GM19035 (cell line): ENCODE measurements around the gene NTM.

Experiments
- ATAC-seq: cut with Tn5 transposase; IDR thresholded peaks from one replicate; pipeline ENCODE4 v1.9.1; 2021; ENCODE audit not compliant: unreplicated experiment

The NTM gene

DNA sequence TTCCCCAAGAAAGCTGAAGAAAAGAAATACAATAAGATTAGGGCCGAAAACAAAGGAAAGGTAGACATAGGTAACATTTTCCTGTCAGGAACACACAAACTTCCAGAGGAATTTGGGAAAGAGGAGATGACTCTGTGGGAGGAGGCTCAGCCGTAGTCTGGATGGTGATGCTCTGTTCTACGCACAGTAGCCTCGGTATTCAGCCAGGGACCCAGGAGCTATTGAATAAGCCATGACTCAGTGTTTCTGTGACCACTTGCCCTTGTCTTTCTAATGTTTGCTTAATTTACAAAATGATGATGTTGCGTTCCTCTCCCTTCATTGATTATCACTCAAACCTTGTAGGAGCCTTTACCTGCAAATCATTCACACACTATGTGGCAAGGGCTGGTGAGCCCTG, 745.0 kb downstream of the NTM start:
- no peak for ATAC-seq

DNA sequence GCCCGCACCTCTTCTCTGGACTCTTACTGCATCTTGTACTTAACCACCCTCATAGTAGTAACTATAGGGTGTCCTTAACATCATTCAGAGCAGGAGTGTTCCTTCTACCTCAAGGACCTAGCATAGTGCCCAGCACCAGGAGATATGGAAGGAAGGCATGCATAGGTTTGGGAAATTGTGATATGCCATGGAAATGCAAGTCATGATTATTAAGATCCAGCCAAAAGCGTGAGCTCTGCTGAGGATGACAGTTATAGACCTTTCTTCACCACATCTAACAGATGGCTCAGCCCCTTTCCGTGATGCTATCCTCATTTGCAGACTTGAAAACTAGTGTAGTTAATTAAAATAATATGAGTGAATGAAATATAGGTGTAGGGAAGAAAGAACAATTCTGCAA, 746.1 kb downstream of the NTM start:
- ATAC-seq, result no peak

DNA sequence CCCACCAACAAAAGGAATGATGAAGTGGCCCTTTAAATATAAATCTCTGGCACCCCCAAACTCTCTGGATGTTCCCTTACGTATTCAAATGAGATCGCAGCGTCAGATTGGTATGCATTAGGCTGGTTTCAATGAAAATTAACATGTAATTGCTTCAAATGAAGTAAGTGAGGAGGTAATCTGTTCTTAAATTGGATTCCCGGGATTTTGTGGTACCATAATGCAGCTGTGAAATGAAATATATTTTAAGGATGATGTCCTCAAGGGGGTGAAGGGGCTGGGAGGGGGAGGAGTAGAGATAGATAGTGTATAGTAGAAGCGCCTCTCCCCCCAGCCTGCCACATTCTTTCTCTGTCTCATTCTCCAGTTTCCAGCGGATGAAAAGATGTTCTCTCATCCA, 748.2 kb downstream of the NTM start:
- ATAC-seq, result no peak

DNA sequence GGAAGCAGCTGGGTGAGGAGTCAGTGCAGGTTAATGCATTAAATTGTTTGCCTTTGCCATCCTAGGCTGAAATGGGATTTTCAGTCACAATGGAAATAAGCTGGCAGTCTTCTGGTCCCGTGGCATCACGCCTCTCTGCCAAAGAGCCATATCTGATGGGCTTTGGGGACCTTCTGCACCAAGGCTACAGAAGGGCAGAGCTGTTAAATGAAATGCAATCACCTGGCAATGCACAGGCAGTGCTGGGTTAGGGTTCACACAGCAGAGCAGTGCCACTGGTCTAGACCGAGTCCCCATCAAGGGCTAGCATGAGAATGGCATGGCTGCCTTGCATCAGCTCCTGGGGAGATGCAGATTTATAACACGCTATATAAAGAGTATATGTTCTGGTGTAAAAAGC, 749.2 kb downstream of the NTM start:
- no peak for ATAC-seq

DNA sequence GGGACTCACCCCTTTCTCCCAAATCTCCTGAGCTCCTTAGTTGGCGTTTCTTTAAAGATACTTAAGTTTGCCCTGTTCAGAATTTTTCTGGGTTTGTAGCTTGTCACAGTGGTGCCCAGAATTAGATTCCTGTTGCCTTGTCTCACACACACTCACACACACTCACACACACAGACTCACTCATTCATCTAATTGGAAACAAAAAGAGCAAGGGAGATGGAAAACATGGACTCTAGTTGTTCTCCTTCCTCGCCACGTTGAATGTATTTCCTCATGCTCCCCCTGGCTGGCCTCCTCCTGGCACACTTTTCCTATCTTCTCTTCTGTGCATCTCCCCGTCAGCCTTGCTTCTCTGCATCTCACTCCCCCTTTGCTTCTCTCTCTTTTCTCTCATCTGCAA, 752.3 kb downstream of the NTM start:
- no peak for ATAC-seq

DNA sequence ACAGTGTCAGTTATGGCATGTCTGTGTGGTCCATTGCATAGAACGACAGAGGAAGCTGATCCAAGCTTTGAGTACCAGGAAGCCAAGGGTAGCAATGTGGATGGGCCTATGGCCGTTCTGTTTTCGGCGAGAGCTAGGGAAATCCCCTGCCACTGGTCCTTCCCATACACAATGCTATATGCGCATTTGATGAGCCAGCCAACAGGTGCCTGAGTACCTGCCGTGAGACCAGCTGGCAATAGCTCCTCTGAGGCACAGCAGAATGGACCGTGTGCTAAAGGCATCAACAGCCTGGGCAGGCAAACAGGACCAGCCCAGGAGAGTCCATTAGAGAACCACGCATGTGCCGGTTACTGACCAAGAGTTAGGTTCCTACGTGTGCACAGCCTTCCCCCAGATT, 753.0 kb downstream of the NTM start:
- peak; percentile 6 for ATAC-seq

DNA sequence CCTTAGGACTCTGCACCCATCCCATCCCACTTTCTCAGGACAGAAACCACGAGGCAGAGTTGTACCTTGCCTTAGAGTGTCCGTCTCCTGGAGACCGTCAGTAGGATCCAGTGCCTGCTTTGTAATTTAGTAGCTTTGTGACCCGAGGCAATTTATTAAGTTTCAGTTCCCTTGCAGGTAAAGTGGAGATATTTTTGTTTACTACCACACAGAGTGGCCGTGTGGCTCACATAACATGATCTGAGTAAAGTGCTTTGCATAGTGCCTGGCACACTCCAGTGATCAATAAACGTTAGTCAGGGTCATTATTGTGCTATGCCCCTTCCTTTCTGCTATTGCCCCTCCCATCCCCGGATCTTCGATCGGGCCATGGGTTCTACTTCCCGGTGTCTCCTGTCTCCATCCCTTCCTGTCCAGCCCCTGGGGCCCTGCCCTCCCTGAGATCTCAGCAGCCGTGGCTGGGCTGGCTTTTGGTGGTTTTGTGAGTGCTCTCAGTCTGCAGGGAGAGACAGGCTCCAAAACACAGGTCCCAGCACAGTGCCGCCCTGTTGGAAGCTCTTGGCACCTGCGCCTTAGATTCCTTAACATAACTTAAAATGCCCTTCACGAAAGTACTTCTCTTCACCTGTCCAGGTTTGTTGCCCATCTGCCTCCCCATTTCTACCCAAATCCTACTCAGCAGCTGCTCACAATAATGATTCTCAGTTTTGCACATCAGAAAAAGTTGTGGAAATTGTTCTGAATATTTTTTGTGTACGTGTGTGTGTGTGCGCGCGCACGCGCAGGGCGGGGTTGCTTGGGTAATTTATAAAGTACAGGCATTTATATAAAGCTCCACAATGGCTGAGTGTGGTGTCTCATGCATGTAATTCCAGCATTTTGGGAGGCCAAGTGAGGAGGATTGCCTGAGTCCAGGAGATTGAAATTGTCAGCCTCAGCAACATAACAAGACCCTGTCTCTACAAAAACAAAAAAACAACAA, 753.7 kb downstream of the NTM start:
- peak; percentile 69 for ATAC-seq

DNA sequence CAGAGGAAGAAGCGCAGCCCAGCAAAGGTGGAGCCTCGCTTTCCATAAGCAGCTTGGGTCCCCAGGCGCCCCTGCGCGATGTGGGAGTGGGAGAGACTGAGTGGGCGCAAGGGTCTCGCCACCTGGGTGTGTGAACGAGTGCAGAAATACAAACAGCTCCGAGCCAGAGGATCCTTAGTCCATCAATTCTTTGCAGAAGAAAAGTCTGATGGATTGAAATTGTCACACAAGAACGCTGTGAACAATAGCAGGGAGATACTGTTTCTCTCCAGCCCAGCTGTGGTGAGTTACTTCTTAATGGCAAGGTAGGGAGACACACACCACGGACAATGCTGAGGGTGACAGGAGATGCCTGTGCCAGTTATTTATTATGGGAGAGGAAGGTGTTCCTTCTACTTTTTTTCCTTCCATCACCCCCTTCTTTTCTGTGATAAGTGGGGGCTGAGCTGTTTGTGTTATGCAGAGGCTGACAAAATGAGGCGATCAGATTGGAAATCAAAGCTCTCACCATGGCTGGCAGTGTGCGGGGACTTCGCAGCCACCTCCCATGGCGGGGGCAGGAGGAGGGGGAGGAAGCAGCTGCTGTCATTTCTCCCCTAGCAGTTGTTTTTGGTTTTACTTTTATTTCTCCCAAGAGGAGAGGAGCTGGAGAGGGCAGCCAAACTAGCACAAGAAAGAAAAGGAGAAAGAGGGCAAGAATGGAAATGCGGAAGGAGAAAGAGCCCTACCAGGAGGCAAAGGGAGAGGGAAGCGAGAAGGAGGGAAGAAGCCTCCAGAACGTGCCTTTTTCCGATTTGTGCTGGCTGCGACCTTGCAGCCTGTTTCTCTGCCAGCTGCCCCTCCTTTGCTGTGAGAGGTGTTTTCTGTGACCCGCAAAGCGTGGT, 755.8 kb downstream of the NTM start:
- ATAC-seq, result peak; percentile 46

DNA sequence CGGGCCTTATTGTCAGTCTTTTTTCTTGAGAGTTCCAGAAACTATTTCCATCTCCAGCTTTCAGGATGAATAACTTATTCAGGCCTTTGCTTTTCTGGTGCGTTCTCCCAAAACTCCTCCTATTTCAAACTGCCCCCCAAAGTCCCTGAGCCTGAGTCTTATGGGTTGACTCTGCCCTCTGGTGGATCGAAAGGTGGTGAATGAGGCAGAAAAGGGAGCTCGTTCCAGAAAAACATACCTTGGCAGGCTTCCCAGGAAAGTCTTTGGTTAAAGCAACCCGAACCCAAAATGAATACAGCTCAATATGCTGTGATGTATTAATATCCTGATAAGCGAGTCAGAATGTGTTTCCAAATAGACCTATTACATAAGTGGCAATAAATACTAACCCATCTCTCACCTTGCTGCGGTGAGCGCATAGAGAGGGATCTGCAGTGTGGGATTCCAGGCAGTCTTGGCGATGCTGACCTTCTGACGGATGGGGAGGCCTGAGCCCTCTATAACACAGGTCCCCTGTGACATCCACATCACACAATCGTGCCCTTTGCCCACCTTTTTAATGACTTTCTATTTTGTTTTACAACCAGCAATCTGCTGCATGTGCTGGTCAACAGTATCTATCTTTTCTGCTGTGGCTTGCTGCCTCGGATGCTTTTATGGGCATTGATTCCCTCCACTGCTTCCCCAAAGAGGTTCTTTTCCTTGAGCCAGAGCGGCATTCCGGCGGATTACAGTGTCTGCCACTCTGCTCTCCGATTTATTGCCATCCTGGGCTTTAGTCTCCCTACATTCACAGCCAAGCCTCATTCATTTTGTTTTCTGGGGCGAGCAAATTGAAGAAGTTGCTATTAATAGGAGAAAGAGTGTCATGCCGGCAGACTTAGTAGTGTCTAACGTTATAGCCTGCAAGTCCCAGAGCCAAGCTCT, 756.8 kb downstream of the NTM start:
- ATAC-seq, result no peak

DNA sequence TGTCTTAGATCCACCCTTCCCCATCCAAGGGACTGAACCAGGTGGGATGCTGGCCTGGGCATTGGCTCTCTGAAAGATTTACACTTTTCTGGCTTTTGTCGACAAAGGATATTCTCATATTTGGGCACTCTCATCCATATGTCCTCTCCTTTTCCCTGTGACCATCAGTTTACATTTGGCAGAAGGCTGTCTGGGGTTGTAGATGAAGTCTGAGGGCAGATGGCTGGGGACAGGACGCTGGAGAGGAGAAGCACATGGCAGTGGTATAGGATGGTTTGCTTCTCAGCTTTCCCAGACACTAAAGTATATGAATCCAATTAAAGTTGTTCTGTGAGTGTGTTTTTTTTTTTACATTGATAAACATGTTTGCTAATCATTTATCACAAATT, 757.5 kb downstream of the NTM start:
- ATAC-seq, result no peak

DNA sequence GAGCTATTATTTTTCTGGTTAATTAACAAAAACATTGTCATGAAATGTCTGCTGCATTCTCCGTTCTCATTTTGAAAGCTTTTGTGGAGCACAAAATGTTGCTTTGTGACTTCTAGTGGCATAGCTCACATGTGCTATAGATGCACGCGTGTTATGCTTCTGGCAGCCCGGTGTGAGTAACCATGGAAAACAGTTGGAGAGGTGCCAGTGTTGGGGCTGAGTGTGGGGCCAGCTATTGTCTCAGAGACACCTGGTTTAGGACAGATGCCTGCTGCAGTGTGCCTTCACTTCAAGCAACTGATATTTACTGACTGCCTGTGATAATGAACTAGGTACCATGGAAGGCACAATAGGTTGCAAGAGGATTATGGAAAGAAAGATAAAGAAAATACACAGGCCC, 760.6 kb downstream of the NTM start:
- ATAC-seq, result no peak

DNA sequence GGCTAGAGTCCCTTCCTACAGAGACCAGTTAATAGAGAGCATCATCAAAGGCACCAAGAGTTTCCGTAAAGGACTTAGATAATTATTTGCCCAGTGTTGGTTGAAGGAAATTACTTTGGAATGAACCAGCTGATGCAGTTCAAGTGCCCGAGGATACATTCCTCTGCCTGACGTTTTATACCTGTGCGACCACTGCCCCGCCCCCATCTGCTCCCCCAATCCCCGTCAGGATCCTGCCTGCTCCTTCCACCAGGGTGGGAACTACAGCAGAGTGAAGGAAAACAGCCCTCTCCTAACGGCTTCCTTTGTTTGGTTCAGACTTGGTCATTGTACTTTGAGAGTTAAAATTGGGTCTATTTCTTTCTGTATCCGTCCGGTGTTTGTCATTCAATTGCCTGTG, 761.5 kb downstream of the NTM start:
- no peak for ATAC-seq

DNA sequence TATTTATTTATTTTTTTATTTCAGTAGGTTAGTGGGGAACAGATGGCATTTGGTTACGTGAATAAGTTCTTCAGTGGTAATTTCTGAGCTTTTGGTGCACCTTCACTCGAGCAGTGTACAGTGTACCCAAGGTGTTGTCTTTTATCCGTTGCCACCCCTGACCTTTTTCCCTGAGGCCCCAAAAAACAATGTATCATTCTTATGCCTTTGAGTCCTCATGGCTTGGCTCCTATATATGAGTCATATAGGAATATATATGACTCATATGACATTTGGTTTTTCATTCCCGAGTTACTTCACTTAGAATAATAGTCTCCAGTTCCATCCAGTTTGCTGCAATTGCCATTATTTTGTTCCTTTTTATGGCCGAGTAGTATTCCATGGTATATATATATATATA, 763.9 kb downstream of the NTM start:
- ATAC-seq, result no peak

DNA sequence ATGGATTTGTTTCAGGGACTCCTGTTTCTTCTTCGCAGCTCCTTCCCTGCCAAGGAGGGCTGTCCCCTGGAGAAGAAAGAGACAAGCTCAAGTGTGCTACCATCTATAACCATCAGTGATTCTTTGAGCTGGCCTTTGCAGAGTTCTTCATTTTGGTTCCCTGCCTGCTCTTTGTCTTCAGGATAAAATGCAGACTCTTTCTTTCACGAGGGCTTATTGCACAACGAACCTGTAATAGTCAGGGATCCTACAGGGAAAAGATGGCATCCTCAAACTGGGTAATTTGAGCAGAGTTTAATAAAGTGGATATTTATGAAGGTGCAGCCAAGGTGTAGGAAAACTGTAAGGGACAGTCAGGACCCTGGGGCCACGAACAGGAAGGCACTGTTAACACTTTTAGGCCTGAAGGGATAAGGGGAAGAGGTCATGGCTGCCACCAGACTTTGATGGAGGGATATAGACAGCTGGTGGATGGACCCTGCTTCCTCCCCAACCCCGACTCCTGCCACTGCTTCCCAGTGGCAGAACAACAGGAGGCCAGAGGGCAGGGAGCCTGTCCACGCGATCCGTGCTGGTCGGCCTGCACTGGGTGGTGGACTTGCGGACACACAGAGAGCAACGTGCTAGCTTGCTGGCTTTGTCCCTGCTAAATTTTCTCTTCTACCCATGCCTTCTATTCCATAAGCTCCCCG, 767.0 kb downstream of the NTM start:
- no peak for ATAC-seq

DNA sequence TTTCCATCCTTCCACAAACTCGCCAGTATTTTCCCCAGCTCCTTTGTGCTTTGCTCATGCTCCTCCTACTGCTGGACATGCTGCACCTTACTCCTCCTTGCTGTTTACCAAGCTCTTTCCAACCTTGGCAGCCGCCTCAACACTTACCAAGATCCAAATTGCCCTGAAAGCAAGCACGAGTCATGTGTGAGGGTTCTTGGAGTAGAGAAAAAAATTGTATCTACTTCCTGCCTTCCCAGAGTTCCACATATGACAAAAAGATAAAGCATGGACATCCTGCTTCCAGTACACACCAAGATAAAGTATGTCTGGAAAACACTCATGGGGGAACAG, 767.5 kb downstream of the NTM start:
- ATAC-seq, result no peak

DNA sequence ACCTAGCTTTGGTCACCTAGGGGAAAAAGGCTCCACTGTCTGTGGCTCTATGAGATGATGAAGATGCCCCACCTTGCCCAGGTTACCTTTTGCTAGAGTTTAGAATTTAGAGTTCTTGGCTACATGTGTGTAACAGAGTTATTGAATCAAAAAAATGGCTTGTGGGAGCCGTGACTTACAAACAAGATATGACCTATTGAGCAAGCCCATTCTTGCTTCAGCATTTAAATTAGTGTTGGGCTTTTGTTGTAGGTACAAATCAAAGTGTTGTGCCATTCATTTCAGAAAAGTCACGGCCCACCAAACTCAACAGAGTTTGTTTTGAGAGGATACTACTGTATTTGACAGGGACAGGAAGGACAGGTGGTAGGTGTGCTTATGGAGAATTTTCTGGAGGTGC, 768.8 kb downstream of the NTM start:
- ATAC-seq, result no peak

DNA sequence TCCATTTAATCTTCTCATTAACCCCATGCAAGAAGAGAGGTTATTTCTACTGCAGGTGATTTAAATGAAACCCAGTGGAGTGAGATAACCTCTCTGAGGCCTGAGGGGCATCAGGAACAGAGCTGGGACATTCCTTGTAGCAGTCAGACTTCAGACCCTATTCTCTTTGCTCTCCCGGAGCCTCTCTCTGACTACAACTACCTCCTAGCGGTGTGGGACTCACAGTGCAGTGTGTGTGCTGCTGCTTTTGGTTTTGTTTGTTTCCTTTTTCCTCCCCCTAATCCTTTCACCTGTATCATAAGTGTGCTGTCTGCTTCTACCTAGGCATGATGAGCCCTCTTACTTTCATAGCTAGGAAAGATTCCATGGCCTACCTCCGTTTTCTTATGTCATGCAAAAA, 769.6 kb downstream of the NTM start:
- no peak for ATAC-seq

DNA sequence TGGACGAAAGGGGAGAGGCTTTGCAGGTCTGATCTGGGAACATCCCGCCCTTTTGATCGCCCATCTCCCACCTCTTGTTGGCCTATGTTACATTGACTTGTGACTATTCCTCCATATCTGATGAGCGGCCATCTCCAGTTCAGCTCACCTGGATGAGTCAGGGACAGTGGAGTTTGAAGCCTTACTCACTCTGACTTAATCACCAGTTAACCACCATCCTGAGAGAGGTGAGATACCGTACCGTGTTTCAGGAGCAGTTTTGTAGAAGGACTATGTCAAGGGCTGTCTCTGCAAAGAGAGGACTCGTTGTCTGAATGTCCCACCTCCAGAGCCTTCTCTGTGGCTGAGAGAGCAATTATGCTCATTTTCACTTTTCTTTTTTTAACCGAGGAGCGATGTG, 771.7 kb downstream of the NTM start:
- ATAC-seq, result no peak

DNA sequence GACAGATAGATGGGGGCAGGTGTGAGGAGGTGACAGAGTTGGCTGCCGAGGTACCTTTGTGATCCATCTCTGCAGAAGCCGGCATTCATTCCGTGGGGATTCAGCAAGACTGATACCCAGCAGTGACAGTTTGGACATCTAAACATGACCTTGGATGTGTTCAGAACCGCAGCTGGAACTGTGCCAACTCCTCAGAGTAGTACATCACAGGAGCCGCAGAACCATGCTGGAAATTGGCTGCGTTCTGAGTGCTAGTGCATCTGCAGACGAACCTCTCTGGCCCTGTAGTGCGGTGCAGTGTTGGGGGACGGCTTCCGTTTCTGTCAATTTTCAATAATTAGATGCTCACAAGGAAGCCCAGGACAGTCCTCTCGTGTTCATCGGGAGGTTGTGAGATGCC, 772.1 kb downstream of the NTM start:
- no peak for ATAC-seq

DNA sequence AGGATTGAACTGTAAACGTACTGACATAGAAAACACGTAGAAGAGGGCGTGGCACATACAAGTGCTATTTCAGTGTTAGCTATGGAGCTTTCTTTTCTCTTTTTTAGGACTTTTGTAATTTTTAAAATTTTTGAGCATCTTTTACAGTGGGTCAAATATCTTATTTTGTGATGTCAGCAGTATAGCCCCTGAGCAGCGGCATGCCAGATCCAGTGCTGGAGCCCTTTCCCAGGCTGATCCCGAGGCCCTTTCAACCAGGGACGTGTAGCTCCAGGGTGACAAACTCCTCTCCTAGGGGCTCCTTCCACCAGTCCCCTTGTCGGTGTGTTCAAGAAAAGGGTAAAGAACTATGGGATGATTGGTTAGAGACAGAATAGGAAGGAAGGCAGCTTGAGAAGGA, 777.0 kb downstream of the NTM start:
- no peak for ATAC-seq

DNA sequence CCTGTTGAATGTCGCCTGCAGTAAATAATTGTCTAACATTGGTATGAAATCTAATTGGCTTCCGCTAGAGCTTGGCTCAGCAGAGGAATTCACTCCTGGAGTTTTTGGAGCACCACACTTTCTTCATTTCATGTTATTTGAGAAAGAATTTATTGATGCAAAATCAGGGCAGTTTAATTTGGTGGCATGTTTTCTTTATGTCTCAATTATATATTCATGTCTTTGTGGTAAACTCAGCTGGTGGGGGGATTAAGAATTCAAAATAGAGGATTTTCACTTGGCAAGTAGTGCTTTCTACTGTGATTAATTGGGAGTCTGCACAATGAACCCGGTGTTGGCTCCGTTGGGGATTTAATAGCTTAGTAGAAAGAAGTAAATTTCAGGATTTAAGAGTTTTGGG, 784.4 kb downstream of the NTM start:
- ATAC-seq, result no peak
